H1 (cell line): ENCODE data around the gene PSAP. TPM values are rescaled to one million over a fixed set of nuclear protein-coding genes. Genes with fewer than 3 reads are reported as not detected.

Experiments used
- CTCF ChIA-PET: fragments of 300-600 bp; sonication (Branson Sonifier 250); formaldehyde crosslinking; loops from one replicate; lab custom pipeline; 2021; ENCODE audit not compliant: partially characterized antibody; lab: Charles Lee
- POLR2A ChIA-PET: fragments of 300-600 bp; sonication (Branson Sonifier 250); formaldehyde crosslinking; loops from one replicate; lab custom pipeline; 2021; ENCODE audit warnings: inconsistent platforms; ENCODE audit not compliant: partially characterized antibody; lab: Charles Lee
- DNase-seq, 2 experiments: peaks; one replicate each; pipeline versions ENCODE4 v3.0.0 to v3.0.0-alpha.2; 2010 to 2022; ENCODE audit warnings: low spot score in 2 of 2, low read depth in 1 of 2, mixed read lengths in 1 of 2
- FAIRE-seq: peaks from 2 replicates; lab custom pipeline; 2011; peaks lifted over from hg19 to GRCh38; lab: Jason Lieb, UNC
- H2AFZ ChIP-seq: 2 replicates; pipeline ENCODE4 v1.8.1; 2012; ENCODE audit warnings: low read length, inconsistent platforms
- H2AK5ac ChIP-seq: 2 replicates; pipeline ENCODE4 v1.6.1; 2013; ENCODE audit warnings: low read depth, low read length
- H2BK120ac ChIP-seq: replicated peaks from 2 replicates; pipeline ENCODE3; 2013; ENCODE audit warnings: low read depth, low read length, inconsistent platforms
- H2BK12ac ChIP-seq: 2 replicates; pipeline ENCODE4 v1.6.1; 2013; ENCODE audit warnings: low read depth, low read length
- H2BK15ac ChIP-seq: 2 replicates; pipeline ENCODE4 v1.6.1; 2013; ENCODE audit warnings: low read length
- H2BK20ac ChIP-seq: 2 replicates; pipeline ENCODE4 v1.6.1; 2013; ENCODE audit warnings: low read length
- H2BK5ac ChIP-seq: 2 replicates; pipeline ENCODE4 v1.6.1; 2013; ENCODE audit warnings: low read depth, low read length
- H3K14ac ChIP-seq: 2 replicates; pipeline ENCODE4 v1.6.1; 2013; ENCODE audit warnings: inconsistent platforms; ENCODE audit not compliant: insufficient read length
- H3K18ac ChIP-seq: 2 replicates; pipeline ENCODE4 v1.6.1; 2013; ENCODE audit warnings: low read length; ENCODE audit errors: extremely low read depth
- H3K23ac ChIP-seq: 2 replicates; pipeline ENCODE4 v1.6.1; 2013; ENCODE audit warnings: inconsistent platforms; ENCODE audit not compliant: insufficient read length
- H3K23me2 ChIP-seq: 2 replicates; pipeline ENCODE4 v1.6.1; 2013; ENCODE audit warnings: low read depth, low read length
- H3K27ac ChIP-seq: 2 replicates; pipeline ENCODE4 v1.6.1; 2011; ENCODE audit warnings: low read depth, low read length, inconsistent platforms
- H3K27me3 ChIP-seq, 4 experiments: replicated peaks in 1 of 4; 1 replicate in 1 of 4; 2 replicates in 3 of 4; pipeline versions ENCODE4 v1.6.1 to v1.8.1; 2011 to 2013; ENCODE audit warnings: low read length in 3 of 4, mild to moderate bottlenecking in 3 of 4, inconsistent platforms in 2 of 4, mixed read lengths in 2 of 4, moderate library complexity in 1 of 4; ENCODE audit not compliant: control insufficient read depth in 3 of 4, insufficient read depth in 3 of 4; ENCODE audit errors: extremely low read depth in 1 of 4
- H3K36me3 ChIP-seq, 4 experiments: 2 replicates each; pipeline versions ENCODE4 v1.6.1 to v1.8.1; 2011 to 2013; ENCODE audit warnings: mild to moderate bottlenecking in 4 of 4, low read length in 3 of 4, moderate library complexity in 2 of 4, control low read depth in 1 of 4, inconsistent platforms in 1 of 4; ENCODE audit not compliant: insufficient read depth in 4 of 4, control insufficient read depth in 2 of 4
- H3K4ac ChIP-seq: replicated peaks from 2 replicates; pipeline ENCODE3; 2013; ENCODE audit warnings: low read length, low read depth, mixed read lengths, inconsistent platforms; ENCODE audit not compliant: insufficient read length
- H3K4me1 ChIP-seq, 4 experiments: replicated peaks in 1 of 4; 1 replicate in 1 of 4; 2 replicates in 3 of 4; pipeline versions ENCODE4 v1.6.1 to v1.8.1; 2011 to 2013; ENCODE audit warnings: low read length in 3 of 4, inconsistent platforms in 2 of 4, mixed read lengths in 1 of 4; ENCODE audit not compliant: insufficient read depth in 4 of 4, control insufficient read depth in 3 of 4
- H3K4me2 ChIP-seq, 2 experiments: 2 replicates each; pipeline versions ENCODE4 v1.6.1 to v1.8.1; 2011 to 2013; ENCODE audit warnings: low read depth in 2 of 2, low read length in 2 of 2, control low read depth in 1 of 2, inconsistent platforms in 1 of 2, mild to moderate bottlenecking in 1 of 2; ENCODE audit not compliant: insufficient read depth in 1 of 2
- H3K4me3 ChIP-seq, 4 experiments: fragments of 200-600, 300-600 bp in 1 of 4; sonication (generic), shearing (Covaris generic), sonication (Bioruptor Twin) in 1 of 4; 2 replicates each; pipeline versions ENCODE4 v1.5.1 to v1.8.1; 2011 to 2016; ENCODE audit warnings: low read length in 4 of 4, low read depth in 3 of 4, control low read depth in 2 of 4, inconsistent platforms in 2 of 4, mild to moderate bottlenecking in 2 of 4, mixed read lengths in 1 of 4, moderate library complexity in 1 of 4; ENCODE audit not compliant: insufficient read depth in 2 of 4; ENCODE audit errors: extremely low read depth in 1 of 4
- H3K56ac ChIP-seq: replicated peaks from 2 replicates; pipeline ENCODE3; 2013; ENCODE audit warnings: low read depth, mild to moderate bottlenecking, mixed read lengths, low read length, inconsistent platforms; ENCODE audit not compliant: insufficient read length
- H3K79me1 ChIP-seq: 2 replicates; pipeline ENCODE4 v1.6.1; 2013; ENCODE audit warnings: low read depth, low read length, control low read depth
- H3K79me2 ChIP-seq, 2 experiments: 2 replicates each; pipeline versions ENCODE4 v1.6.1 to v1.8.1; 2012 to 2013; ENCODE audit warnings: low read length in 2 of 2, mild to moderate bottlenecking in 2 of 2, inconsistent platforms in 1 of 2; ENCODE audit not compliant: insufficient read depth in 2 of 2, control insufficient read depth in 1 of 2
- H3K9ac ChIP-seq, 4 experiments: replicated peaks in 1 of 4; 1 replicate in 1 of 4; 2 replicates in 3 of 4; pipeline versions ENCODE4 v1.6.1 to v1.8.1; 2011 to 2013; ENCODE audit warnings: low read depth in 3 of 4, low read length in 3 of 4, control low read depth in 2 of 4, mild to moderate bottlenecking in 2 of 4, moderate library complexity in 2 of 4, inconsistent platforms in 1 of 4; ENCODE audit errors: extremely low read depth in 1 of 4
- H3K9me3 ChIP-seq, 2 experiments: 2 replicates each; pipeline versions ENCODE4 v1.6.1 to v1.8.1; 2012 to 2013; ENCODE audit warnings: mild to moderate bottlenecking in 2 of 2, moderate library complexity in 2 of 2, control low read depth in 1 of 2, inconsistent platforms in 1 of 2, low read depth in 1 of 2, low read length in 1 of 2, mixed read lengths in 1 of 2; ENCODE audit not compliant: insufficient read depth in 2 of 2
- H4K20me1 ChIP-seq, 2 experiments: replicated peaks in 1 of 2; 2 replicates each; pipeline versions ENCODE3 to v1.8.1; 2011 to 2013; ENCODE audit warnings: inconsistent platforms in 2 of 2, low read length in 2 of 2, mild to moderate bottlenecking in 1 of 2; ENCODE audit not compliant: insufficient read depth in 2 of 2, control insufficient read depth in 1 of 2
- H4K5ac ChIP-seq: 2 replicates; pipeline ENCODE4 v1.6.1; 2013; ENCODE audit warnings: low read length, low read depth, mixed read lengths, inconsistent platforms; ENCODE audit not compliant: insufficient read length
- H4K8ac ChIP-seq: 2 replicates; pipeline ENCODE4 v1.8.0; 2013; ENCODE audit warnings: mild to moderate bottlenecking, moderate library complexity, low read length, inconsistent platforms; ENCODE audit not compliant: insufficient read depth; ENCODE audit errors: extremely low read depth
- H4K91ac ChIP-seq: replicated peaks from 2 replicates; pipeline ENCODE3; 2013; ENCODE audit warnings: low read length, mixed read lengths, inconsistent platforms; ENCODE audit not compliant: insufficient read length
- KDM1A ChIP-seq: fragments of 200-600, 300-600 bp; sonication (generic); IDR thresholded peaks from 2 replicates; pipeline ENCODE4 v1.7.1; 2016; ENCODE audit warnings: mild to moderate bottlenecking, low read length, borderline replicate concordance
- SAP30 ChIP-seq: fragments of 300-600 bp; sonication (generic); IDR thresholded peaks from 2 replicates; pipeline ENCODE4 v1.7.1; 2012; ENCODE audit warnings: low read length, moderate library complexity, mild to moderate bottlenecking, inconsistent platforms; ENCODE audit not compliant: insufficient read depth, insufficient replicate concordance
- WGBS, 2 experiments: shearing (Covaris generic) in 1 of 2; methylation state at CpG; one replicate each; pipeline versions ENCODE4 v1.1.6 to v1.1.7; 2013 to 2015; ENCODE audit warnings: low lambda C conversion rate in 2 of 2, mixed read lengths in 2 of 2, inconsistent platforms in 1 of 2, low coverage in 1 of 2, missing lambda C conversion rate in 1 of 2; ENCODE audit not compliant: insufficient replicate concordance in 2 of 2, insufficient coverage in 1 of 2, insufficient read length in 1 of 2; ENCODE audit errors: extremely low coverage in 1 of 2, missing lambda C conversion rate in 1 of 2; 5-methylcytosine and 5-hydroxymethylcytosine counted together
- polyA plus RNA-seq, 7 experiments: library from polyadenylated mRNA; depleted of rRNA in 3 of 7; stranded (reverse) in 5 of 7; unstranded in 2 of 7; fragments of >200 nt in 5 of 7; fragments of 200-250 nt in 2 of 7; gene quantifications; 1 replicate in 5 of 7; 2 replicates in 1 of 7; 4 replicates in 1 of 7; pipeline versions ENCODE4 v1.2.1 to v1.2.3, GENCODE V29; 2011 to 2013; ENCODE audit warnings: missing spikeins in 2 of 7, mixed read lengths in 2 of 7
- total RNA-seq: library from RNA; stranded (reverse); fragmentation: NEBNext Ultra II Directional; extraction: Animal tissue kit (Norgen Biotek cat#: 25700); gene quantifications from 2 replicates; pipeline ENCODE4 v1.2.1, GENCODE V29; 2021

Gene PSAP
- total and polyA plus RNA-seq, 2 of the 8 experiments (the other 6 are each of a cell fraction or from before 2014, with no cell fraction given), result 386 to 504 TPM

DNA sequence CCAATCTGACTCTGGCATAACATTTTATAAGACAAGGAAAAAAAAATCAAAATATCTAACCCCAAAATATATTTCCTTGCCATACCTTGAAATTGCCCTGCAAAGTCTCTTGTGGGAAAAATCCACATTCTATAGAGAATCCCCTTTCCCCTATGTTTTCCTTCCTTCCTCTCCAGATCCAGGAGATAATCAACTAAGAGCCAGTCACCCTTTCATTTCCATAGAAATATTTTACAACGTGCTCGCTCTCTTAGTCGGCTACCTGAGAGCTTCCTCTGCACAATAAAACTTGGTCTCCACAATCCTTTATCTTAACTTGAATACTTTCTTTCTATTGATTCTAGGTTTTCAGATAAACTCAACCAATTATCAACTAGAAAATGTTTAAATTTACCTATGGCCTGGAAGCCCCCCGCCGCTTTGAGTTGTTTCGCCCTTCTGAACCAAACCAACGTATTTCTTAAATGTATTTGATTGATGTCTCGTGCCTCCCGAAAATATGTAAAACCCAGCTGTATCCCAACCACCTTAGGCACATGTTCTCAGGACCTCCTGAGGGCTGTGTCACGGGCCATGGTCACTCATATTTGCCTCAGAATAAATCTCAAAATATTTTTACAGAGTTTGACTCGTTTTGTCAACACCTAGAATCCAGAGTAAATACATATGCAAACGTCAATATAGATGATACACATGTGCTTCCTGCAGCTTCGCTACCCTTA, 869 bp downstream of the PSAP start:
- H3K4me3 ChIP-seq, result peak overlapping the region; percentile 78 to 96 (median 90)
- no peak overlapping the region for H2BK12ac ChIP-seq
- peaks cover 2 to 19% of the 10 kb centered on the region in 2 experiments for H4K20me1 ChIP-seq
- H3K36me3 ChIP-seq, result no peaks in the 10 kb centered on the region
- peaks cover 5% of the 10 kb centered on the region; the same call in 1 of the 2 replicates for H3K23me2 ChIP-seq
- no peak overlapping the region for H2AK5ac ChIP-seq
- H3K9ac ChIP-seq, result peak overlapping the region in 3 of 4 experiments; percentile 83 to 90 (median 84); a peak in 6 of 7 replicates
- H4K5ac ChIP-seq, result peak overlapping the region; percentile 80
- 9% methylated on average over 13 of the region's 13 CpGs; no CpG with 5 or more reads in 1 of the 2 experiments for WGBS, 2 experiments
- no peak overlapping the region for H2AFZ ChIP-seq
- H3K27ac ChIP-seq, result peak overlapping the region; percentile 83; the same call in 1 of the 2 replicates
- H2BK5ac ChIP-seq, result peak overlapping the region; percentile 96; the same call in 1 of the 2 replicates
- peaks cover 34 to 54% of the 10 kb centered on the region in 2 experiments for H3K79me2 ChIP-seq
- H3K27me3 ChIP-seq, result no peaks in the 10 kb centered on the region
- no peak for FAIRE-seq
- H2BK15ac ChIP-seq, result 0 out of 2 replicates have a peak overlapping the region, but pooled peaks have one; percentile 2
- no peak overlapping the region for H4K8ac ChIP-seq
- ChIA-PET CTCF (interaction anchor here (0.7 to 3.1 kb wide), 8 partner anchors 10 to 321 kb away, joined by 3 to 7 read pairs (median 4); no protein-coding TSS in a partner anchor), POLR2A (interaction anchor here (0.7 to 2.5 kb wide), 11 partner anchors 8 to 97 kb away, joined by 3 to 20 read pairs (median 4); partner anchors contain the start of gene VSIR)
- H3K4me2 ChIP-seq, result peak overlapping the region; percentile 64 to 82
- no peak overlapping the region for H3K4ac ChIP-seq
- H3K4me1 ChIP-seq, result peaks cover 5 to 9% (median 6%) of the 10 kb centered on the region in 4 experiments; a peak in 4 of 7 replicates
- H2BK120ac ChIP-seq, result no peak overlapping the region
- no peak for TF ChIP-seq KDM1A
- TF ChIP-seq SAP30, result peak; percentile 93
- no peaks in the 10 kb centered on the region for H3K9me3 ChIP-seq
- no peaks in the 10 kb centered on the region; the same call in 1 of the 2 replicates for H3K79me1 ChIP-seq
- H3K18ac ChIP-seq, result peak overlapping the region; percentile 83
- no peak overlapping the region for H4K91ac ChIP-seq
- H3K56ac ChIP-seq, result no peak overlapping the region
- no peak overlapping the region for H3K23ac ChIP-seq
- H2BK20ac ChIP-seq, result no peak overlapping the region
- no peak for DNase-seq
- H3K14ac ChIP-seq, result no peak overlapping the region
